Testis (tissue), 2 donors: ENCODE measurements around the gene METTL26.

Experiments used
- CTCF ChIP-seq, 3 experiments: fragments of 450-650 bp in 2 of 3; fragments of 200-600 bp in 1 of 3; sonication (generic) in 1 of 3; IDR thresholded peaks; one replicate each; pipeline ENCODE4 v1.5.1; 2016 to 2019; ENCODE audit warnings: antibody characterized with exemption in 3 of 3, mild to moderate bottlenecking in 2 of 3, moderate library complexity in 1 of 3
- POLR2A ChIP-seq: fragments of 450-650 bp; IDR thresholded peaks from one replicate; pipeline ENCODE4 v1.6.1; 2017; ENCODE audit warnings: antibody characterized with exemption, mild to moderate bottlenecking, moderate library complexity

DNA sequence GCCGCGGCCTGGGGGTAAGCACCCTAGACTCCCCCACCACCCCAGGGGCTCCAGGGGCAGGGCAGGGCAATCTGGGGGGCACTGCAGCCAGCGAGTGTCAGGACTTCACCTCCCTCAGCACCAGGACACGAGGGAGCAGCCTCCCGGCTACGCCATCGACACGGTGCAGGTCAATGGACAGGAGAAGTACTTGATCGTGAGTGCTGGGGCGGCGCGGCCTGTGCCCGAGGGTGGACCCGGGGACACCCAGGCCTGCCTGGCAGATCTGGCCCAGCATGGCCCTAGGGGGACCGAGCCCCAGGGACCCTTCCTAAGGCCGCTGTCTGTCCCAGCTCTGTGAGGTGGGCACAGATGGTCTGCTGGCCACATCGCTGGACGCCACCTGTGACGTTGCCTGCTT, 36.3 kb upstream of the METTL26 start:
- TF ChIP-seq CTCF (IDR thresholded peaks at IDR 0.05) (no peak), POLR2A (no peak)
